HEK293T (cell line): ENCODE measurements around the gene INPP5A.

Source experiments
- ARNT ChIP-seq: fragments of 450-650 bp; IDR thresholded peaks from 2 replicates; pipeline ENCODE4 v1.6.1; 2017; ENCODE audit warnings: mild to moderate bottlenecking
- BHLHE40 ChIP-seq: fragments of 450-650 bp; IDR thresholded peaks from 2 replicates; pipeline ENCODE4 v1.6.1; 2016; ENCODE audit warnings: mild to moderate bottlenecking, moderate library complexity, borderline replicate concordance
- ELF4 ChIP-seq: fragments of 450-650 bp; IDR thresholded peaks from 2 replicates; pipeline ENCODE4 v1.6.1; 2017; ENCODE audit warnings: antibody characterized with exemption
- FOXA1 ChIP-seq: fragments of 450-650 bp; IDR thresholded peaks from 2 replicates; pipeline ENCODE4 v1.6.1; 2016; ENCODE audit warnings: mild to moderate bottlenecking
- FOXK2 ChIP-seq: fragments of 450-650 bp; IDR thresholded peaks from 2 replicates; pipeline ENCODE4 v1.6.1; 2016; ENCODE audit warnings: mild to moderate bottlenecking
- FOXM1 ChIP-seq: fragments of 450-650 bp; IDR thresholded peaks from 2 replicates; pipeline ENCODE4 v1.6.1; 2017; ENCODE audit warnings: mild to moderate bottlenecking, borderline replicate concordance
- LEF1 ChIP-seq: fragments of 450-650 bp; IDR thresholded peaks from 2 replicates; pipeline ENCODE4 v1.6.1; 2017; ENCODE audit warnings: mild to moderate bottlenecking, borderline replicate concordance
- NFRKB ChIP-seq: fragments of 450-650 bp; IDR thresholded peaks from 2 replicates; pipeline ENCODE4 v1.6.1; 2016; ENCODE audit warnings: mild to moderate bottlenecking, moderate library complexity
- SP1 ChIP-seq: fragments of 450-650 bp; IDR thresholded peaks from 2 replicates; pipeline ENCODE4 v1.6.1; 2017
- TARDBP ChIP-seq: fragments of 450-650 bp; IDR thresholded peaks from 2 replicates; pipeline ENCODE4 v1.6.1; 2016
- ZNF384 ChIP-seq: fragments of 450-650 bp; IDR thresholded peaks from 2 replicates; pipeline ENCODE4 v1.6.1; 2016

DNA sequence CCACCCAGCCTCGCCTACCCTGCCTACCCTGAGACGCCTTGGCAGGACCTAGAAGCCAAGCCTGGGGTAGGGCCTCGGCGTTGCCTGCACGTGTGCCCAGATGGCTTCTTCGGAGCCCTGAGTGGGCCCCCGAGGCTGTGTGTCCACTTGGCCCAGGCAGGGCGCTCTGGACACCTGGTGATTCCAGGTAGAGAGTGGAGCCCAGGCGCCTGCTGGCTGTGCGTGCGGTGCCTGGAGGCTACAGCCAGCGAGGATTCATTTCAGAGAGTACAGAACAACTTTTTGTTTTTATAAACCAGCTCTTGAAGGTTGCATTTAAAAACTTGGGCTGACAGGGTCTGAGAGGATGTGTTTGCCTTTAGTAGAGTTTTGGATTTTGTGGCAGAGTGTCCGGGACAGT, 208.4 kb downstream of the INPP5A start:
- no peak for TF ChIP-seq FOXM1
- no peak for TF ChIP-seq SP1
- no peak for TF ChIP-seq ARNT
- TF ChIP-seq TARDBP = no peak
- TF ChIP-seq FOXK2 = no peak
- no peak for TF ChIP-seq NFRKB
- TF ChIP-seq LEF1 = no peak
- TF ChIP-seq ZNF384 = no peak
- TF ChIP-seq ELF4 = no peak
- no peak for TF ChIP-seq FOXA1
- no peak for TF ChIP-seq BHLHE40
